H9 (cell line): ENCODE measurements around the gene CYP1B1. TPM values are rescaled to one million over a fixed set of nuclear protein-coding genes. Genes with fewer than 3 reads are reported as not detected.

Experiments used
- DNase-seq: peaks from one replicate; pipeline ENCODE4 v3.0.0-alpha.2; 2017
- H2AFZ ChIP-seq: one replicate; pipeline ENCODE4 v1.6.1; 2013; ENCODE audit warnings: mild to moderate bottlenecking, low read length, control low read depth, moderate library complexity
- H2AK5ac ChIP-seq: 2 replicates; pipeline ENCODE4 v1.6.1; 2013; ENCODE audit warnings: low read length, control low read depth, mixed read lengths; ENCODE audit not compliant: insufficient read length
- H2BK120ac ChIP-seq: one replicate; pipeline ENCODE4 v1.6.1; 2013; ENCODE audit warnings: low read depth, mild to moderate bottlenecking, low read length, control low read depth, inconsistent platforms; ENCODE audit not compliant: poor library complexity, severe bottlenecking
- H2BK12ac ChIP-seq: 2 replicates; pipeline ENCODE4 v1.6.1; 2013; ENCODE audit warnings: low read length, control low read depth, mixed read lengths, low read depth; ENCODE audit not compliant: insufficient read length
- H2BK15ac ChIP-seq: 2 replicates; pipeline ENCODE4 v1.6.1; 2013; ENCODE audit warnings: low read depth, low read length, control low read depth
- H2BK20ac ChIP-seq: one replicate; pipeline ENCODE4 v1.6.1; 2013; ENCODE audit warnings: low read depth, mild to moderate bottlenecking, low read length, control low read depth, inconsistent platforms; ENCODE audit not compliant: poor library complexity, severe bottlenecking
- H2BK5ac ChIP-seq: 2 replicates; pipeline ENCODE4 v1.6.1; 2013; ENCODE audit warnings: low read length, control low read depth, mixed read lengths; ENCODE audit not compliant: insufficient read length
- H3K14ac ChIP-seq: 2 replicates; pipeline ENCODE4 v1.6.1; 2013; ENCODE audit warnings: low read length, control low read depth; ENCODE audit not compliant: insufficient read depth
- H3K18ac ChIP-seq: 2 replicates; pipeline ENCODE4 v1.6.1; 2013; ENCODE audit warnings: low read depth, mild to moderate bottlenecking, mixed read lengths, low read length, control low read depth; ENCODE audit not compliant: insufficient read length
- H3K23ac ChIP-seq: 2 replicates; pipeline ENCODE4 v1.6.1; 2013; ENCODE audit warnings: low read length, control low read depth, mixed read lengths, low read depth; ENCODE audit not compliant: insufficient read length
- H3K23me2 ChIP-seq: 2 replicates; pipeline ENCODE4 v1.6.1; 2013; ENCODE audit warnings: low read depth, mild to moderate bottlenecking, mixed read lengths, low read length, control low read depth; ENCODE audit not compliant: insufficient read length, poor library complexity, severe bottlenecking
- H3K27ac ChIP-seq: 2 replicates; pipeline ENCODE4 v1.5.1; 2013; ENCODE audit warnings: low read length, control low read depth, mixed read lengths, low read depth; ENCODE audit not compliant: insufficient read length
- H3K27me3 ChIP-seq: 2 replicates; pipeline ENCODE4 v1.6.1; 2013; ENCODE audit warnings: low read length, control low read depth, inconsistent platforms; ENCODE audit not compliant: insufficient read depth
- H3K4ac ChIP-seq: 2 replicates; pipeline ENCODE4 v1.6.1; 2013; ENCODE audit warnings: low read depth, mild to moderate bottlenecking, control low read depth, inconsistent platforms, low read length, moderate library complexity
- H3K4me1 ChIP-seq: 2 replicates; pipeline ENCODE4 v1.6.1; 2013; ENCODE audit warnings: low read length, control low read depth, inconsistent platforms; ENCODE audit not compliant: insufficient read depth
- H3K4me2 ChIP-seq: 2 replicates; pipeline ENCODE4 v1.6.1; 2013; ENCODE audit warnings: low read length, control low read depth, mixed read lengths; ENCODE audit not compliant: insufficient read length, insufficient read depth
- H3K56ac ChIP-seq: 2 replicates; pipeline ENCODE4 v1.6.1; 2013; ENCODE audit warnings: low read depth, mild to moderate bottlenecking, mixed read lengths, low read length, control low read depth; ENCODE audit not compliant: insufficient read length
- H3K79me1 ChIP-seq: 2 replicates; pipeline ENCODE4 v1.6.1; 2013; ENCODE audit warnings: low read depth, mild to moderate bottlenecking, moderate library complexity, low read length, control low read depth, inconsistent platforms; ENCODE audit not compliant: insufficient read depth, poor library complexity, severe bottlenecking
- H3K79me2 ChIP-seq: 2 replicates; pipeline ENCODE4 v1.6.1; 2013; ENCODE audit warnings: low read length, control low read depth, inconsistent platforms; ENCODE audit not compliant: insufficient read depth
- H3K9ac ChIP-seq: 2 replicates; pipeline ENCODE4 v1.6.1; 2013; ENCODE audit warnings: low read length, control low read depth, mixed read lengths; ENCODE audit not compliant: insufficient read length; ENCODE audit errors: extremely low read depth
- H3K9me3 ChIP-seq: one replicate; pipeline ENCODE4 v1.6.1; 2013; ENCODE audit warnings: low read depth, low read length, inconsistent platforms; ENCODE audit not compliant: control insufficient read depth
- H3T11ph ChIP-seq: one replicate; pipeline ENCODE4 v1.6.1; 2013; ENCODE audit warnings: mild to moderate bottlenecking, low read length, control low read depth, inconsistent platforms
- H4K20me1 ChIP-seq: one replicate; pipeline ENCODE4 v1.6.1; 2013; ENCODE audit not compliant: control insufficient read depth, insufficient read length, insufficient read depth
- H4K5ac ChIP-seq: 2 replicates; pipeline ENCODE4 v1.6.1; 2013; ENCODE audit warnings: low read depth, mild to moderate bottlenecking, mixed read lengths, low read length, control low read depth; ENCODE audit not compliant: insufficient read length
- H4K8ac ChIP-seq: replicated peaks from 2 replicates; pipeline ENCODE4 v1.6.1; 2013; ENCODE audit warnings: low read length, control low read depth, mixed read lengths, low read depth; ENCODE audit not compliant: insufficient read length
- H4K91ac ChIP-seq: 2 replicates; pipeline ENCODE4 v1.6.1; 2013; ENCODE audit warnings: low read depth, mild to moderate bottlenecking, moderate library complexity, mixed read lengths, low read length, control low read depth; ENCODE audit not compliant: insufficient read length
- H3K27ac Mint-ChIP-seq, 3 experiments: 2 replicates in 2 of 3; 3 replicates in 1 of 3; pipeline ENCODE4 v1.8.0; 2020 to 2021; ENCODE audit warnings: mixed read lengths in 3 of 3, mild to moderate bottlenecking in 1 of 3, moderate library complexity in 1 of 3
- H3K27me3 Mint-ChIP-seq: 2 replicates; pipeline ENCODE4 v1.8.0; 2021; ENCODE audit warnings: low read depth, mild to moderate bottlenecking, moderate library complexity, mixed read lengths
- H3K36me3 Mint-ChIP-seq, 3 experiments: 2 replicates in 2 of 3; 3 replicates in 1 of 3; pipeline ENCODE4 v1.8.0; 2020 to 2021; ENCODE audit warnings: low read depth in 3 of 3, mixed read lengths in 3 of 3; ENCODE audit not compliant: insufficient read depth in 1 of 3
- H3K4me1 Mint-ChIP-seq, 2 experiments: 2 replicates each; pipeline ENCODE4 v1.8.0; 2020; ENCODE audit warnings: mixed read lengths in 2 of 2
- H3K4me3 Mint-ChIP-seq, 2 experiments: 2 replicates in 1 of 2; 3 replicates in 1 of 2; pipeline ENCODE4 v1.8.0; 2020 to 2021; ENCODE audit warnings: mild to moderate bottlenecking in 2 of 2, mixed read lengths in 2 of 2, moderate library complexity in 1 of 2
- H3K9me3 Mint-ChIP-seq, 2 experiments: 2 replicates in 1 of 2; 3 replicates in 1 of 2; pipeline ENCODE4 v1.8.0; 2020; ENCODE audit warnings: mild to moderate bottlenecking in 2 of 2, mixed read lengths in 2 of 2, moderate library complexity in 1 of 2
- CTCF ChIP-seq: fragments of 200-600 bp; sonication (generic); conservative IDR thresholded peaks from 3 replicates; pipeline ENCODE4 v1.8.0; 2021; ENCODE audit warnings: antibody characterized with exemption, mild to moderate bottlenecking
- WGBS: extraction: QIAGEN DNeasy Blood & Tissue Kit; methylation state at CpG from one replicate; pipeline ENCODE4 v1.1.7; 2013; ENCODE audit warnings: missing lambda C conversion rate, low lambda C conversion rate, mixed read lengths; ENCODE audit not compliant: insufficient read length; ENCODE audit errors: extremely low coverage; 5-methylcytosine and 5-hydroxymethylcytosine counted together
- total RNA-seq: library from RNA; stranded (reverse); gene quantifications from 2 replicates; pipeline ENCODE4 v1.2.1, GENCODE V29; 2021

Gene CYP1B1
- total RNA-seq, 1 experiment from 2014 or later = 2.7 TPM

GRCh38 chr2:38039121-38039910 is 36.6 kb downstream of the CYP1B1 start:
- H2BK12ac ChIP-seq = no peak overlapping the region
- Mint-ChIP-seq H3K27me3 (peaks cover 14% of the 10 kb centered on the region), H3K9me3 (no peaks in the 10 kb centered on the region), H3K4me3 (no peak overlapping the region), H3K4me1 (peaks cover 5 to 7% of the 10 kb centered on the region in 2 experiments), H3K27ac (no peak overlapping the region), H3K36me3 (no peaks in the 10 kb centered on the region)
- no peak overlapping the region for H2AFZ ChIP-seq
- H3K9ac ChIP-seq = no peak overlapping the region
- H3K27ac ChIP-seq = no peak overlapping the region
- no peak overlapping the region for H2BK20ac ChIP-seq
- no peaks in the 10 kb centered on the region for H3K79me2 ChIP-seq
- no peak overlapping the region for H3K18ac ChIP-seq
- H2BK120ac ChIP-seq = no peak overlapping the region
- no peaks in the 10 kb centered on the region for H3K79me1 ChIP-seq
- no peak overlapping the region for H2AK5ac ChIP-seq
- H3K23ac ChIP-seq = no peak overlapping the region
- no peaks in the 10 kb centered on the region for H3K9me3 ChIP-seq
- H3K4me1 ChIP-seq = no peaks in the 10 kb centered on the region
- no peak for TF ChIP-seq CTCF
- H2BK15ac ChIP-seq = no peak overlapping the region
- WGBS = no CpG with 5 or more reads among the region's 9 CpGs
- H2BK5ac ChIP-seq = no peak overlapping the region
- H4K91ac ChIP-seq = no peak overlapping the region
- H4K5ac ChIP-seq = no peak overlapping the region
- DNase-seq = no peak
- H4K8ac ChIP-seq = no peak overlapping the region
- H3K14ac ChIP-seq = no peak overlapping the region
- H3K56ac ChIP-seq = no peak overlapping the region
- H3K4me2 ChIP-seq = no peak overlapping the region
- H4K20me1 ChIP-seq = no peaks in the 10 kb centered on the region
- no peak overlapping the region for H3T11ph ChIP-seq
- no peaks in the 10 kb centered on the region for H3K23me2 ChIP-seq
- H3K27me3 ChIP-seq = peaks cover 3% of the 10 kb centered on the region; the same call in 1 of the 2 replicates
- H3K4ac ChIP-seq = no peak overlapping the region
